Fibroblast of gingiva (primary cell): ENCODE measurements around the gene NMRK2.

Experiments used
- DNase-seq: peaks from one replicate; pipeline ENCODE4 v3.0.0-alpha.2; 2011; ENCODE audit warnings: low read depth

NMRK2 gene

DNA sequence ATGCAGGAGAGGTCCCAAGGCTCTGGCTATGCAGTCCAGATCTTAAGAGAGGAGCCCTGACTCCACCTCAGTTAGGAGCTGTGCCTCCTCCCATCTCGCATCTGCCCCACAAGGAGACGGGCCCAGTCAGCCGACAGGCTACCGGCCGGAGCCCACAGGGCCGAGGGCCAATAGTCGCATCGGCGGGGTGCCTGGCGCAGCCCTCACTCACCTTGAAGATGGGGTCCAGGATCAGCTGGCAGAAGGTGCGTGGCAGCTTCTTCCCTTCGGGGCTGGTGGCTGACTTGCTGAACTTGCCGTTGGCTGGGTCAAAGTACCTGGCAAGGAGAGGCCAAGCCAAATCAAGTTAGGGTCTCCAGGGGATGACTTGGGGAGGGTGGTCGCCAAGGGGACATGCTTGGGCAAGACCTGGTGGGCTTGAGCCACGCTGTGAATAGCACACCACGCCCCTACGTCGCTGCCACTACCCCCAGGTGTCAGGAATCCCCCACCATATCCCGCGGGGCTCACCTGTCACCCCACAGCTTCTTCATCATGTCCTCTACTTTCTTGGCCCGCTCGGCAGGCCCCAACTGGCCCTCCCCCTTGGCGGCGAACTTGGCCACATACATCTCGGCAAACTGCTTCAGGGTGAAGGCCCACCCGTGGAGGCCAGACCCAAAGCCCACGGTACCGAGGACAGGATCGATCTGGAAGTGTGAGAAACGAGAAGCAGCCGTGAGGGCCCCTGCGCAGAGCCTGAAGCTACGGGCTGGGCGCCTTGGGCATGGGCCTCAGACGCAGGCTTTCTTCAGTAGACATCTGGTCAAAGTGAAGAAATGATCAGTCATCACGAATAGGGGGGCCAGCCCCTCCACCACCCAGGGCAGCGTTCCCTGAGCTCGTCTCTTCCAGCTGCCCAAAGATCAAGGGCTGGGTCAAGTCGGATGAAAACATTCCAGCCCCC lies 49.1 kb downstream of the NMRK2 start:
- no peak for DNase-seq

DNA sequence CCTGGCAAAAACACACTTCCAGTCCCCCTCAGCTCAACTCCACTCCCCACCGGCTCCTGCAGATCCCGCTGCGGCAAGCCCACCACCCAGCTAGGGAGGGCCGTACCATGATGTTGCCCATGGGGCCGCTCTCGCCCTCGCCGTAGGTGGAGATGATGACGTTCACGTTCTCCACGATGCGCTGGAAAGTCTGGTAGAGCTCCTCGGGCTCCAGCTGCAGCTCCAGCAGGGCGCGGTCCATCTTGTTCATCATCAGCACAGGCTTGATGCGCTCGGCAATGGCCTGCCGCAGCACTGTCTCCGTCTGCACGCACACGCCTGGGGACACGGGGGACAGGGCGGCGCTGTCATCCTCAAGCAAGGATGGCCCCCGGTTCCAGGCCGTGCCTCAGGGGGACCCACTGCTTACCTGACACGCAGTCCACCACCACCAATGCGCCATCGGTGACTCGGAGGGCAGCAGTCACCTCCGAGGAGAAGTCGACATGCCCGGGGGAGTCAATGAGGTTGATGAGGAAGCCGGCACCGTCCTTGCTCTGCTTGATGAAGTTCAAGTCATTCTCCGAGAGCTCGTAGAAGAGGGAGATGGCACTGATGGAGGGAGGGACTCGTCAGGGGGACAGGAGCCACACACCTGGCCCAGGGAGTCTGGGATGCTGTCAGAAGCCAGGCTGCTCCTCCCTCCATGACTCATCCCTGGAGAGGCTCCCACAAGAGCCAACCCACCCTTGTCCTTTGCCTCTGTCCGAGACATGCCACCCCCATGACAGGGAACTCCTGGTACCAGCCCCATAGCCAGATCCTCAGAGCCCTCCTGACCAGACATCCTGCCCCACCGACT lies 50.1 kb downstream of the NMRK2 start:
- DNase-seq, result peak; percentile 48

DNA sequence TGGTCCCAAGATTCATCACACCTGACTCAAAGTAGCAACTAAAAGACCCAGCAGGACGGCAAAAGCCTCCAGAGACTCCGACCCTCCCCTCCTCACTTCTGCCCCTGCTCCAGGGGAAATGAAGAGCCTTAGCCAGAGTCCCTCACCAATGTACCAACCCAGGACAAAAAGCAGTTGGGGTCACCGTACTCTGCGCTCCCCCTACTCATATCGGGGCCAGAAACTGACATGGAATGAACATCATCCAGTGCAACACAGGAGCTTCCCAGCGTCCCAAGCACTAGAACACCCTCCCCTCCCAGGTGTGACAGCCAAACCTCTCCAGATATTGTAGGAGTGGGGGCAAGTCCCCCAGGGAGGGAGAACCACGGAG lies 50.7 kb downstream of the NMRK2 start:
- no peak for DNase-seq

DNA sequence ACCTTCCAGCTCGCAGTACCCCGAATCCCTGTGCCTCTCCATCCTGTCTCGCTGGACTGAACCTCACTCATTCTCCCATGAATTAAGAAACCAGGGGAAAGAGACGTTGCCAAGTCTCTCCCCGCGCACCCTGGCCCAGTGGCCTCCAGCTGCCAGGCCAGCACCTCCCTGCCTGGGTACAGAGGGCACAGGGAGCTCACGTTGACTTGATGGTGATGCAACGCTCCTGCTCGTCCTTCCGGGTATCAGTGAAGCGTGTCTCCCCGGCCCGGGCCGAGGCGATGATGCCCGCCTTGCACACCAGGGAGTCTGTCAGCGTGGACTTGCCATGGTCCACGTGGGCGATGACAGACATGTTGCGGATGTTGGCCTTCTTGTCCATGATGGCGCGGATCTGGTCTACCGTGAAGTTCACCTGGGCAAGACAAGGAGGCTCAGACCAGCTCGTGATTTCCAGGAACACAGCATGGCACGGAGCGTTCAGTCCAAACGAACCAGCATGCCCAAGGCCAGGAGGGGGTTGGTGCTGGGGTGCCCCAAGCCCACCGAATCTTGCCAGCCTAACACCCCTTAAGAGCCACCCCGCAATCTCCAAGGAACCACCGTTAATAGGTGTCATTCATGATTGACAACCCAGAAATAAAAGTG lies 51.2 kb downstream of the NMRK2 start:
- DNase-seq, result peak; percentile 82

DNA sequence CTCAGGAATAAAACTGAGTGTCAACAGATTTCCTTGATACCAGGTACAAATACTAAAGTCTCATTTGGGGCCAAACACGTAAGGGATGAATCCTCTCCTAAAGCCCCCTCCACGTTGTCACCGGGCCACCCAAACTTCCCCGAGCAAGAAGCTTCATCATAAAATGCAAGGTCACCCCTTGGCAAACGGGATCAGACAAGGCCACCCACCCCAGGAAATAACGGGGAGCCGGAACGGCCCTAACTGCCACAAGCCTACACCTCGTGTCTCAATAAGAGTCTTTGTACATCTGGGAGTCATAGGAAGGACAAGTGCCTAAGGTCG lies 51.7 kb downstream of the NMRK2 start:
- DNase-seq, result no peak

DNA sequence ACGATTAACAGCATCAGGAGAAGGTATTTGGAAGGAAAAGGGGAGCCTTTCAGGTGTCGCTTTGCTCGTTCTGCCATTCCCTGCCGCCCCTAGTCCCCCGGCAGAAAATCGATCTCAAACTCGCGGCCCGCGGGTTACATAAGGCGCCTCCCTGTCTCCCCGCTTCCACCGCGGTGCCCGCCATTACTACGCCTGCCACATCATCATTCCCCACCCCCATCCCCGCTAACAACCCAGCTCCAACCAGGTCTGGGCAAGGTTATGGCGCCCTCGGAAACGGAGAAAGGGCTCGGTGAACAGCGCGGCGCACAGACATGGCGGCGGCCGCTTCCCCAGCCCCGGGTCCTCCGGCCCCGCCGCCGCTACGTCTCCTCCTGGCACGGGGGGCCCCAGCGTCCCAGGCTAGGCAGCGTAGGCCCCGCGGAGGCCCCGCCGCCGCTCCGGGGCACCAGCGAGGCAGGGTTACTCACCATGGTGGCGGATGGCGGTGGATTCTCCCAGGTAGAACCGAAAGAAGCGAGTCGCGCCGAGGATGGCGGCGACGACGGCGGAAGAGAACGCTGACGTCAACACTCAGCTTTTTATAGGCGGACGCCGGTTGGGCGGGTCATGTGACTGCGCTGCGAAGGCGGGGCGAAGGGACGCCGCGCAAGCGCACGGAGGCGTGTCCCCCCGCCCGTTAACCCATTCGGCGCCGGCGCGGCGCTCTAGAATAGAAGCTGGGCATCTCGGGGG lies 52.2 kb downstream of the NMRK2 start, which contains the start of gene EEF2:
Gene EEF2, minus strand, starts transcription at position 556 of the 735 bp plus-strand sequence. Its CDS starts 83 bp downstream, at position 473.
- DNase-seq, result peak; percentile 90

DNA sequence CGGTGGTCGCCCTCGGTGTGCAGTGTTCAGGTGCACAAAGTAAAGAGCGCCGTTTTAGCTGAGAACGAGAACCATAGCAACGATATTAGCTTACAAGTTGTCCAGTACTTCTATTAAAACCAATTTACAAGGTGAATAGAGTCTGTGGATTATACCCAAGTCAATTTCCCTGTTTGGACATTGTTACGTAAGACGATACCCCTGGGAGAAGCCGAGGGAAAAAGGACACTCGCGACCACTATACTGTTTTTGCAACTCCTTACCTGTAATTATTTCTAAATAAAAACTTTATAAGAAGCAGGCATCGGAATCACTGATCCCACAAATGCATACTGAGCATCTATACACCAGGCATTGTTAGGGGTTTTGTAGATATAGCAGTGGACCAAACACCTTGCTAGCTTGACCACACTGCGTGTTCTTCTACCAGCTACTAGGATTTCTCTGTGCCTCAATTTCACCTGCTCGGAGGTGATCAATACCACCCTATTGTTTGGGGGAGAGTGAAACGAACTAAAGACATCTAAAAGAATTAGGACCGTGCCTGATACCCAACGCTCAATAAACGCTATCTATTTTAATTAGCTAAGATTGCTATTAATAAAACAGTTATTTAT lies 52.9 kb downstream of the NMRK2 start:
- DNase-seq, result no peak

DNA sequence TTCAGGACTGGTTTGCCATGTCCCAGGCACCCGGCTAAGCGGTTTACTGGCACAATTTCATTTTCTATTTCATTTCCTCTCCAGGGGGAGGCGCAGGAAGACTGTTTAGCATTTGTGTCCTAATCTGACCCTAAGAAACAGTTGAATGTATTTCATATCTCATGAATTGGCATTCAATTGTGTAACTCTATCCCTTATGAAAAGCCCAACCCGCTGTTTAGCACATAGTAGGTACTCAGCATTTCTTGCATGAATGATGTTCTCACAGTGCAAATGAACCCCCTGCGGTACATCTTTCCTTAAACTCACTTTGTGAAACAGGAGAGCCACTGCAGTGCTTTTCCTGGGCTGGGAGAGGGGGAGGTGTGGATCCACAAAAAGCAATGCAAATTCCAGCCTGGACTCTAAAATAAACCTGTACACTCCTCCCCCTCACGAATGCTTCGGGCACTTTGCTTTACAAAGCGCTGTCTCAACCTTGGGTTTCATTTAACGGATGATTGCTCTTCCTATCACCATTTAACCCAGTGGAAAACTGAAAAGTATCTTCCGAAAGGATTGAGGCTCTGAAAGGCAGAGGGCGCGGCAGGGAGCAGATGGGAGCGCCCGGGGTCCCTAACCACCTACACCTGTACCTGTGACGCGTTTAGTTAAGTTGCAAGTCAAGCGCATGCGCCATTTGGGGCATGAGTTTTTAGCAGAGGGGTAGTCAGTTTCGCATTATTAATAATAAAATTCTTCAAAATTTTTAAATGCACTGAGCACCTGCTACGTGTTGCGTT lies 53.6 kb downstream of the NMRK2 start:
- DNase-seq, result peak; percentile 80

DNA sequence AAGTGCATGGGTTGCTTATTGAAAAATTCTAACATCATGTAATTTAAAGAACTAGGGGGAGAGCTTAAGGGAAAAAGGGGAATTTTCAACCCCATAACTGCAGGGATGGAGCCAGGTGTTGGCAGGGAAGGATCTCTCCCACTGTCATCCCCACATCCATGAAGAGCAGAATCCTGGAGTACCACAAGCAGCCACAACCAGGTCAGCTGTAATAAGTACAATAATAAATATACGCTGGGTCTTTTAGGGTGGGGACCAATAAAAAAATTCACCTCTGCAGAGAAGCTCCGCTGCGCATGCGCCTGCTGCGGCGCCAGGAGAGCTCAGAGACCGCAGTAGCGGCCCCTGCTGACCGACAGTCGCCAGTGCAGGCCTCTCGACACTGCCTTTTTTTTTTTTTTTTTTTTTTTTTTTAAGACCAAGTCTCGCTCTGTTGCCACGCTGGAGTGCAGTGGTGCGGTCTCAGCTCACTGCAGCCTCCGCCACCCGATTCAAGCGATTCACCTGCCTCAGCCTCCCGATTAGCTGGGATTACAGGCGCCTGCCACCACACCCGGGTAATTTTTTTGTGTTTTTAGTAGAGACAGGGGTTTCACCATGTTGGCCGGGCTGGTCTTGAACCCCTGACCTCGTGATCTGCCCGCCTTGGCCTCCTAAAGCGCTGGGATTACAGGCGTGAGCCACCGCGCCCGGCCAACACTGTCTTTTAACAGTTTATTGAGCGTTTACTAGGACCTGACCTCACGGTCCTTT lies 54.9 kb downstream of the NMRK2 start:
- peak; percentile 68 for DNase-seq

DNA sequence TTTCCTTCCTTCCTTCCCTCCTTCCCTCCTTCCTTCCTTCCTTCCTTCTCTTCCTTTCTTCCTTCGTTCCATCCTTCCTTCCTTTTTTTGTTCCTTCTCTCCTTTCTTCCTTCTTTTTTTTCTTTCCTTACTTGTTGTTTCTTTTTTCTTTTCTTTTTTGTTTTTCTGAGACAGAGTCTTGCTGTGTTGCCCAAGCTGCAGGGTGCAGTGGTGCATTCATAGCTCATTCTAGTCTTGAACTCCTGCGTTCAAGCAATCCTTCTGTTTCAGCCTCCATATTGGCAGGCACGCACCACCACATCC lies 57.9 kb downstream of the NMRK2 start:
- DNase-seq, result no peak
